Gastroesophageal sphincter (tissue), 3 donors: Measurements from ENCODE around the gene SDK1.

ENCODE experiments used
- POLR2A ChIP-seq, 2 donors: fragments of 450-650 bp; IDR thresholded peaks; one replicate each; pipeline ENCODE4 v1.6.1; 2017; ENCODE audit warnings: antibody characterized with exemption in 2 of 2, mild to moderate bottlenecking in 2 of 2, moderate library complexity in 1 of 2
- TF ChIP-seq, protein P1 (sequence below), 4 experiments: fragments of 200-600 bp in 2 of 4; fragments of 450-650 bp in 2 of 4; sonication (generic) in 1 of 4; IDR thresholded peaks; one replicate each; pipeline ENCODE4 v1.5.1; 2017 to 2019; ENCODE audit warnings: antibody characterized with exemption in 4 of 4, mild to moderate bottlenecking in 2 of 4, moderate library complexity in 2 of 4

DNA sequence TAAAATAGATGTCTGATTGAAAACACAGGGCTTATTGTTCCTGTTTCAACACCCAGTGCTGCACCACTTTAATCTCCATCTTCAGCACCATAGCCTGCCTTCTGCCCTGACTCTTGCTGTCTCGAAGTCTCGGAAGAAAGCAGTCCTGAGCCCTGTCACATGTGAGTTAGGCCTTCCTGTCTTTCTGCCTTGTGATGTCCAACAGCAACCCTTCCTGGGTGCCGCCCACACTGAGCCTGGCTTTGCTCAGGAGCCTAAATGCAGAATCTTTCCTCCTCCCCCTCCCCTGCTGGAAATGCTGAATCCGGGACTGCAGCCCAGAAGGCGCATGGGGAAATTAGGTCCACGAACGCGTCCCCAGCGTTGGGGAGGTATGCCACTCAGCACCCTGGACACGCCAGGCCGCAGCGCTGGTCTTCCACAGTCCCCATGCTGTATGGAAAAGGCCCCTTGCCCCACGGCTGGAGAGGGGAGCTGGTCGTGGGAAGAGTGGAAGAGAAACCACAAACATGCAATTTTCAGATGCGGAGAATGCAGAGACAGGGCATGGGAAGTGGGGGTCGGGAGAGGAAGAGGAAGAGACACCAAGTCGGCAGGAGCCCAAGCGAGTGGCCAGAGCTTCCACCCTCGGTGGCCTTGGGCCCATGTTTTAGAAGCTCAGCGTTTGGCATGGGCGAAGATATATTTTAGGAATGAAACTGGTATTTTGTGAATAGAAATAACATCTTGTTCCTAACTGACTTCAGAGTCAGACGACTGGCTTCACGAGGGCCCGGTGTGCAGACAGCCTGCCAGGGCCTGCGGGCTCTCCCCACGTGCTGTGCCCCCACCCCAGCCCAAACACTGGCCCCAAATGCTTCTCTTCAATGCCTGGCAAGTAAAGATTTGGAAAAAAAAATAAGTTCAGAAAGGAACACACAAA, 724.9 kb downstream of the SDK1 start:
- TF ChIP-seq, protein P1, sequence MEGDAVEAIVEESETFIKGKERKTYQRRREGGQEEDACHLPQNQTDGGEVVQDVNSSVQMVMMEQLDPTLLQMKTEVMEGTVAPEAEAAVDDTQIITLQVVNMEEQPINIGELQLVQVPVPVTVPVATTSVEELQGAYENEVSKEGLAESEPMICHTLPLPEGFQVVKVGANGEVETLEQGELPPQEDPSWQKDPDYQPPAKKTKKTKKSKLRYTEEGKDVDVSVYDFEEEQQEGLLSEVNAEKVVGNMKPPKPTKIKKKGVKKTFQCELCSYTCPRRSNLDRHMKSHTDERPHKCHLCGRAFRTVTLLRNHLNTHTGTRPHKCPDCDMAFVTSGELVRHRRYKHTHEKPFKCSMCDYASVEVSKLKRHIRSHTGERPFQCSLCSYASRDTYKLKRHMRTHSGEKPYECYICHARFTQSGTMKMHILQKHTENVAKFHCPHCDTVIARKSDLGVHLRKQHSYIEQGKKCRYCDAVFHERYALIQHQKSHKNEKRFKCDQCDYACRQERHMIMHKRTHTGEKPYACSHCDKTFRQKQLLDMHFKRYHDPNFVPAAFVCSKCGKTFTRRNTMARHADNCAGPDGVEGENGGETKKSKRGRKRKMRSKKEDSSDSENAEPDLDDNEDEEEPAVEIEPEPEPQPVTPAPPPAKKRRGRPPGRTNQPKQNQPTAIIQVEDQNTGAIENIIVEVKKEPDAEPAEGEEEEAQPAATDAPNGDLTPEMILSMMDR (IDR thresholded peaks at IDR 0.05): no peak
- TF ChIP-seq POLR2A (IDR thresholded peaks at IDR 0.05): no peak
